Measurements from ENCODE around the gene TRPM6.

DNA sequence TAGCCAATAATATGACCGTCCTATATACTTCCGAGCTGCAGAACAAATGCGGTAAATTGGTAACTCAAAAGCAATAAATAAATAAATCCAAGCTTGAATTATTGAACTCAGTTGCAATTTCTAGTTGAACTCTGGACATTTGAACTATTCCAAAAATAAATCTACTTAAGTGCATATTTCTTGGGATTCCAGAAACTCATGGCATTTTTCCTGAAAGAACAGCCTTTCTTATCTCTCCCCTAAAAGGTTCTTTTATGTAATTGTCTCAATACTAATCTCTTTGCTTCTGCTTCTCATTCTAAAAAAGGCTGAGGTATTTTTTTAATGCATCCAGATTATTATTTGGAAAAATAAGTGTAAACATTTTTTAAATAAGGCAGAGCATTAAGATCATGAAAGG, 131.7 kb downstream of the TRPM6 start:
- TF ChIP-seq NFIC (IDR thresholded peaks at IDR 0.05) (no peak), TAF1 (IDR thresholded peaks at IDR 0.05; ENCODE audit: low read depth) (no peak), ZBTB7A (IDR thresholded peaks at IDR 0.05; ENCODE audit: low read depth) (no peak), RAD21 (IDR thresholded peaks at IDR 0.05; ENCODE audit: low read depth) (no peak), CEBPB (IDR thresholded peaks at IDR 0.05) (no peak), CREB1 (IDR thresholded peaks at IDR 0.05; ENCODE audit: low read depth) (no peak), YY1 (IDR thresholded peaks at IDR 0.05; ENCODE audit: low read depth) (no peak), EGR1 (IDR thresholded peaks at IDR 0.05) (no peak), EP300 (IDR thresholded peaks at IDR 0.05; ENCODE audit: borderline replicate concordance) (no peak), TEAD4 (IDR thresholded peaks at IDR 0.05) (no peak), TCF12 (IDR thresholded peaks at IDR 0.05; ENCODE audit: low read depth) (no peak)
- TF ChIP-seq, protein P1, sequence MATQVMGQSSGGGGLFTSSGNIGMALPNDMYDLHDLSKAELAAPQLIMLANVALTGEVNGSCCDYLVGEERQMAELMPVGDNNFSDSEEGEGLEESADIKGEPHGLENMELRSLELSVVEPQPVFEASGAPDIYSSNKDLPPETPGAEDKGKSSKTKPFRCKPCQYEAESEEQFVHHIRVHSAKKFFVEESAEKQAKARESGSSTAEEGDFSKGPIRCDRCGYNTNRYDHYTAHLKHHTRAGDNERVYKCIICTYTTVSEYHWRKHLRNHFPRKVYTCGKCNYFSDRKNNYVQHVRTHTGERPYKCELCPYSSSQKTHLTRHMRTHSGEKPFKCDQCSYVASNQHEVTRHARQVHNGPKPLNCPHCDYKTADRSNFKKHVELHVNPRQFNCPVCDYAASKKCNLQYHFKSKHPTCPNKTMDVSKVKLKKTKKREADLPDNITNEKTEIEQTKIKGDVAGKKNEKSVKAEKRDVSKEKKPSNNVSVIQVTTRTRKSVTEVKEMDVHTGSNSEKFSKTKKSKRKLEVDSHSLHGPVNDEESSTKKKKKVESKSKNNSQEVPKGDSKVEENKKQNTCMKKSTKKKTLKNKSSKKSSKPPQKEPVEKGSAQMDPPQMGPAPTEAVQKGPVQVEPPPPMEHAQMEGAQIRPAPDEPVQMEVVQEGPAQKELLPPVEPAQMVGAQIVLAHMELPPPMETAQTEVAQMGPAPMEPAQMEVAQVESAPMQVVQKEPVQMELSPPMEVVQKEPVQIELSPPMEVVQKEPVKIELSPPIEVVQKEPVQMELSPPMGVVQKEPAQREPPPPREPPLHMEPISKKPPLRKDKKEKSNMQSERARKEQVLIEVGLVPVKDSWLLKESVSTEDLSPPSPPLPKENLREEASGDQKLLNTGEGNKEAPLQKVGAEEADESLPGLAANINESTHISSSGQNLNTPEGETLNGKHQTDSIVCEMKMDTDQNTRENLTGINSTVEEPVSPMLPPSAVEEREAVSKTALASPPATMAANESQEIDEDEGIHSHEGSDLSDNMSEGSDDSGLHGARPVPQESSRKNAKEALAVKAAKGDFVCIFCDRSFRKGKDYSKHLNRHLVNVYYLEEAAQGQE (IDR thresholded peaks at IDR 0.05; ENCODE audit: low read depth): no peak
- TF ChIP-seq, protein P2, sequence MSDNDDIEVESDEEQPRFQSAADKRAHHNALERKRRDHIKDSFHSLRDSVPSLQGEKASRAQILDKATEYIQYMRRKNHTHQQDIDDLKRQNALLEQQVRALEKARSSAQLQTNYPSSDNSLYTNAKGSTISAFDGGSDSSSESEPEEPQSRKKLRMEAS (IDR thresholded peaks at IDR 0.05): no peak

Data from Ishikawa (cell line).